Rectal smooth muscle tissue (tissue), 1 donor: Measurements from ENCODE around the gene ETV6.

Source experiments
- H3K27ac ChIP-seq: one replicate; pipeline ENCODE4 v1.7.0; 2013; ENCODE audit warnings: low read depth, low read length, inconsistent platforms
- H3K27me3 ChIP-seq: one replicate; pipeline ENCODE4 v1.7.0; 2013; ENCODE audit warnings: low read length; ENCODE audit not compliant: control insufficient read depth, insufficient read depth
- H3K36me3 ChIP-seq: one replicate; pipeline ENCODE4 v1.7.0; 2013; ENCODE audit warnings: low read length; ENCODE audit not compliant: control insufficient read depth, insufficient read depth
- H3K4me1 ChIP-seq: one replicate; pipeline ENCODE4 v1.7.0; 2013; ENCODE audit warnings: low read length; ENCODE audit not compliant: control insufficient read depth, insufficient read depth
- H3K4me3 ChIP-seq: one replicate; pipeline ENCODE4 v1.7.0; 2013; ENCODE audit warnings: low read length
- H3K9ac ChIP-seq: one replicate; pipeline ENCODE4 v1.7.0; 2013; ENCODE audit warnings: low read length

Gene ETV6

DNA sequence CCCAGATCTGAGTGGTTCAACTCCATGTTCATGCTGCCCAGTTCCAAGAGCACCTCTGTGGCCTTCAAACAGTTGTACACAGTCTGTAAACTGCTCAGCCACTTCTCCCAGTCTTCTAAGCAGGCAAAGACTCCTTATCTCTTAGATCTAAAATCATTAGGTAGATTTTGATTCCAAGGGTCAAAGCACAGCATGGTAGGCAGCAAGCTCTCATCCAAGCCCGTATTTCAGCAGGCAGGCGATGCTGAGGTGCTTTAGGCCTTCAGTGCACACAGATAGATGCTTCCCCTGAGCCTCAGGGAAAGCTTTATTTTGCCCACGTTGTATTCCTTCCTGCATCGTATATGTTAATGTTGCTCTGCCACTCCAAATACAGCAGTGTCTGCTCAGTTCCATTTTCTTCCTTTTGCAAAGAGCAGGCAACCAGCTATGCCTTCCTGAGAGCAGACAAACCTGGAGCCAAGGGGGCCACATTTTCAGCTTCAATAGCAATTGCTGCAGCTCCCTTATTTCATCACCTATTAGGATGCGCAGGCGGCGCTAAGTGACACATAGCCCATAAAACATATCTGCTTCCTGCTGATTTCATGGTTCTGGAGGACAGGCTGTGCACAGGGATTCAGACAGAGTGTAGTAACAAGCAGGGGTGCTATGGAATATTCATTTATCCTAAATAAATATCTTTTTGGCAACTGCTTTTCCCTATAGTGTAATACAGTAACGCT, 67.5 kb downstream of the ETV6 start:
- H3K4me3 ChIP-seq: no peak overlapping the region
- H3K4me1 ChIP-seq: peaks cover 27% of the 10 kb centered on the region
- H3K27ac ChIP-seq: peak overlapping the region; percentile 56
- H3K36me3 ChIP-seq: no peaks in the 10 kb centered on the region
- no peak overlapping the region for H3K9ac ChIP-seq
- H3K27me3 ChIP-seq: no peaks in the 10 kb centered on the region

DNA sequence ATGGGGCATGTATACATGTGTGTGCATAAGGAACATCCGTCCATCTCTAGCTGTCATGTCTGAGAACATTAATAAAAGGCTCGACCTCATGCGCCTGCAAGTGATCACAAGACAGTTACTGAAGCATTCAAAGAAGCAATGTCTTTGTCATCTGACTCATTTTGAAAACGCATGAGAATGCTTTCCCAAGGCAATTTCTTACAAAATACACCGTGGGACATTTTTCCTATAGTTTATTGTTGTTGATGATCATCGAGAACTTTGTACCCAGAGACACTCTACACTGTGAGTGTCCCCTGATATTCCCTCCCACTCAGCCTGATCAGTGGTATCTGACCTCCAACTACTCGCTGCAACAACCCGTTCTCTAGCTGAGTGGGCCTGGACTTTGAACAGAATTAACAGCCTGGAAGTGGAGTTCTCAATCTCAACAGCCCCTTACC, 68.1 kb downstream of the ETV6 start:
- no peaks in the 10 kb centered on the region for H3K27me3 ChIP-seq
- H3K4me3 ChIP-seq: no peak overlapping the region
- H3K4me1 ChIP-seq: peaks cover 24% of the 10 kb centered on the region
- H3K27ac ChIP-seq: peak overlapping the region; percentile 56
- H3K36me3 ChIP-seq: no peaks in the 10 kb centered on the region
- H3K9ac ChIP-seq: no peak overlapping the region

DNA sequence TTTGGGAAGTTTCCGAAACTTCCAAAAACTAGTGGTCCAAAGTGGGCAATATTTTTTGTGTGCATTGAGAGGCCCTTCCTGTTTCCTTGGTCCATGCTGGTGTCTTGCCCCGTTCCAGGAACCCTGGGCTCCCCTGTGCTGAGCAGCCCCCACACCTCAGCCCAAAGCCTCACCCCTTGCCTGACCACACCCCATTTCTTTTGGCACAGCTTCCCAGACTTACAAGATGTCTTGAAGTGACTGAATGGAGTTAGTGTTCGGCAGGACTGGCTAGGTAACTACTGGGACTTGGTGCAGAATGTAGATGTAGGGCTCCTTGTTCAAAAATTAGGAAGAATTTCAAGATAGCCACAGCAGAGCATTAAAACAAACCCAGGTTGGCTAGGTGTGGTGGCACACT, 68.6 kb downstream of the ETV6 start:
- no peak overlapping the region for H3K4me3 ChIP-seq
- no peaks in the 10 kb centered on the region for H3K27me3 ChIP-seq
- peaks cover 24% of the 10 kb centered on the region for H3K4me1 ChIP-seq
- H3K36me3 ChIP-seq: no peaks in the 10 kb centered on the region
- H3K9ac ChIP-seq: no peak overlapping the region
- peak overlapping the region; percentile 82 for H3K27ac ChIP-seq

DNA sequence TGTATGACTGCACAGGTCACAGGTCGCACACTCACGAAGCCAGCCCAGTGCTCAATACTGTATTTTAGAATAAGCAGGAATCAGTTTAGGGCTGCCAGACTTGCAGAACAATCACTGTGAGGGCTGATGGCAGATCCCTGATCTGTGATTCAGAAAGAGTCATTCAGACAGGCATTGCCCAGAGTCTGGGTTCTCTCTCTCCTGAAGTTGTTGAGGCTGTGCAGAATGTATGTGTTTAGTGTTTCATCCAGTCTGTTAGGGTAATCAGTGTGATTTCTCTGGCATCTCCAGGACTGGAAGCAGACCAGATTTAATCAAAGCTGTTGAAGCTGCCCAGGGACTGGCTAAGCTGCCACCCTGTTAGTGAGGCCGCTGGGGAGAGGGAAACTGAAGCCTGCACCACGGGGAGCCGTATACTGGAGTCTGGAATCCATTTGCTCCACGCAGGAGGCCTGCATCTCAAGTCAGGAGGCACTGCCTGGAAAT, 69.3 kb downstream of the ETV6 start:
- Histone ChIP-seq H3K4me3 (no peak overlapping the region), H3K36me3 (no peaks in the 10 kb centered on the region), H3K27ac (peak overlapping the region; percentile 82), H3K4me1 (peaks cover 24% of the 10 kb centered on the region), H3K9ac (no peak overlapping the region), H3K27me3 (no peaks in the 10 kb centered on the region)

DNA sequence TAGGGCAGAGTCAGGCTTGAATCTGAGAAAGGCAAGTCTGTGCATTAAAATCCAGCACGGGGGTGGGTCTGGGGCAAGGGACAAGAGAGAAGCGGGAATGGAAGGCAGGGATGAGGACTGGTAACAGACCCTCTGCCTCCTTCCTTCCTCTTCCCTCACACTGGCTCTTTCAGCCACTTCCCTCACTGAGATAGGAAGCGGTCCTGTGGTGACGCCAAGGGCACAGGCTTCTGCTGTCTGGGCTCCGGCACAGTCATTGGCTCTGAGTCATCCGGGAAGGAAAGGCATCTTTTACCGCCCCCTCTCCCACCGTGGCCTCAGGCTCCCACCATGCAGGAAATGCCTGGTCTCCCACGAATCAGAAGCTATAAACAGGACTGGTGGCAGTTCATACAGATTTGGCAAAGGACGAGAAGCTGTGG, 70.2 kb downstream of the ETV6 start:
- no peak overlapping the region for H3K9ac ChIP-seq

DNA sequence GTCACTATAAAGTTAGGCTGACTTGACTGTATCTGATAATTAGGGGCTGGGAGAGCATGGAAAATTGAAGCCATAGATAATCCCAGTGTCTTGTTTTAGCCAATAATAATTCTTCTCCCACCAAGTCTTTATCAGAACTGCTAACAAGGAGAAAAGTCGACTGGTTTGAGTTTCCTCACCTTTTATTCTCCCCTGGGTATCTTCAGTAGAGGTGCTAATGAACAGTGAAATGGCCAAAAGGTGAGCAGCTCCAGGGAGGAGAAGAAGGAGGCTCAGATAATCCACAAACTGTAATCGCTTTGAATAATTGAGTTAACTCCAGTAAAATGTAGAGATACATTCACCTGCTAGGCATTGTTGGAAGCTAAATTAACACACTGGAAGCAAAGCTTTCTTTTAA, 72.6 kb downstream of the ETV6 start:
- H3K27ac ChIP-seq: no peak overlapping the region
- H3K36me3 ChIP-seq: no peaks in the 10 kb centered on the region
- H3K27me3 ChIP-seq: no peaks in the 10 kb centered on the region
- H3K4me3 ChIP-seq: no peak overlapping the region
- peaks cover 36% of the 10 kb centered on the region for H3K4me1 ChIP-seq
- no peak overlapping the region for H3K9ac ChIP-seq

More for the DNA sequence above, 70.2 kb downstream of the ETV6 start:
- Histone ChIP-seq H3K27ac (peak overlapping the region; percentile 82), H3K27me3 (no peaks in the 10 kb centered on the region), H3K36me3 (no peaks in the 10 kb centered on the region), H3K4me3 (peak overlapping the region; percentile 17), H3K4me1 (peaks cover 31% of the 10 kb centered on the region)

DNA sequence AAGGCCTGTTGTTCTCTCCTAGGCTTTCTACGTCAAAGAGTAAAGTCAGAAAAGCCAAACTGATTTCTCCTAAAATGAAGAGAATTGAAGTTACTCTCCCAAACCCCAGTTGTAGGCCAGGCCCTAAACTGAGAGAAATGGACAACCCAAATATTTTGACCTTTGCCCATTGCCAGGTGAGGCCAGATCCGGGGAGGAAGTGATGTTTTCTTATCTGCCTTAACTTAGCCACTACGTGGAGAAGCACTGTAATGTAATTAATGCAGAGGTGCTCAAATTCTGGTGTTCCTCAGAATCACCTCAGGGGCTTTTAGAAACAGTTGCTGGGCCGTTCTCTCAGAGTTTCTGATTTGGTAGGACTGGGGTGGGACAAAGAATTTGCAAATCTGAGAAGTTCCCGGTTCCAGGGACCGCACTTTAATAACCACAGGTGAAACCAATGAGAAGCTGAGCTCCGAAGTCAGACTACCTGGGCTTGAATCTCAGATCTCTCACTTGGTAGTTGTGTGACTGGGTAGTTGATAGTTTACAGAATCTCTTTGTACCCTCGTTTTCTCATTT, 73.2 kb downstream of the ETV6 start:
- H3K9ac ChIP-seq: no peak overlapping the region
- no peak overlapping the region for H3K4me3 ChIP-seq
- H3K4me1 ChIP-seq: peaks cover 34% of the 10 kb centered on the region
- H3K27me3 ChIP-seq: no peaks in the 10 kb centered on the region
- no peaks in the 10 kb centered on the region for H3K36me3 ChIP-seq
- H3K27ac ChIP-seq: no peak overlapping the region

DNA sequence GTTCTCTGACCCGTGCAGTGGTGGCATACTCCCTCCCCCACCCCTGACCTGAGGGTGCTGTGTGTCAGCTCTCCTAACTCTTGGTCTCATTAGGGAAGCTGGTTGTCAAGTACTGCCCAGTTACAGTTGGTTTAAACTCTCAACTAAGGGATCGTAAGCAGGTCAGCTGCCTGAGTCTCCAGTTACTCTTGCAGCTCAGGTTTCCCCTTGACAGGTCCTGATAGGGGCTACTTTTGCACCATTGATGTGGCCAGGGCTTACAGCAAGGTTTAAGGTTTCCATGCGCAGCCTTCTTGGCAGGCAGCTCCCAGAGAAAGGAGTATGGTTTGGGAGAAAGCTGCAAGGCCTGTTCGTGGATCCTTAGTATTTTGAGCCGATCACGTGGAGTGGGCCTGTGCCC, 74.5 kb downstream of the ETV6 start:
- Histone ChIP-seq H3K27ac (peak overlapping the region; percentile 48), H3K4me1 (peaks cover 32% of the 10 kb centered on the region)

DNA sequence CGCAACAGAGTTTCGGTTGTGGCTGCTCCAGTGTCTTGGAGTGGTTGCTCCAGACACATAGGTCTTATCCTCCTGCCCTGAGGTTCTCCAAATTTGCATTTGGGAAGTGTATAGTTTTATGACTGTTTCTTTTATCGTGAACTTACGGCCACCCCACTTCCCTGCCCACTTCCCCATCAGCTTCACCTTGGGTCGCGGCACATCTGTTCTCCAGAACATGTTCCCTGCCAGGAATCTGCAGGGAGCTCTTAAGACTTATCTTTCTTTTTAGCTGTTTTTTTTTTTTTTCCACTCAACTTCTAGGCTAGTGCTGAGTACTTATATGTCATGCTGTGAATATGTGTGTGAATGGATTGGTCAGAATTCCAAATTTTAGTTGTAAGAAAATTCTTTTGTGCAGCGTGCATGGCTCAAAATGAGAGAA, 75.4 kb downstream of the ETV6 start:
- H3K27me3 ChIP-seq: no peaks in the 10 kb centered on the region
- H3K36me3 ChIP-seq: no peaks in the 10 kb centered on the region
- H3K27ac ChIP-seq: peak overlapping the region; percentile 48
- H3K9ac ChIP-seq: no peak overlapping the region
- H3K4me1 ChIP-seq: peaks cover 23% of the 10 kb centered on the region
- no peak overlapping the region for H3K4me3 ChIP-seq

More for the DNA sequence above, 74.5 kb downstream of the ETV6 start:
- Histone ChIP-seq H3K27me3 (no peaks in the 10 kb centered on the region), H3K9ac (no peak overlapping the region), H3K4me3 (no peak overlapping the region), H3K36me3 (no peaks in the 10 kb centered on the region)

DNA sequence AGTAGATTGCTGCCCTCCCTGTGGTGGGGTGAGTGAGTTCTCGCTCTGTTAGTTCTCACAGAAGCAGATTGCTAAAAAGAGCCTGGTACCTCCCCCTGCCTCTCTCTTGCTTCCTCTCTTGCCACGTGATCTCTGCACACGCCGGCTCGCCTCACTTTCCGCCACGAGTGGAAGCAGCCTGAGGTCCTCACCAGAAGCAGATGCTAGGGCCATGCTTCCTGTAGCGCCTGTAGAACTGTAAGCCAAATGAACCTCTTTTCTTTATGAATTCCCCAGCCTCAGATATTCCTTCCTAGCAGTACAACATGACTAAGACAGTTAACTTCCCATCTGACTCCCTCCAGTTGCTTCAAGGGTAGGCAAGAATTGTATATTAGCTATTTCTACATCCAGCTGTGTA, 76.2 kb downstream of the ETV6 start:
- H3K27ac ChIP-seq: peak overlapping the region; percentile 48
- H3K4me1 ChIP-seq: peaks cover 20% of the 10 kb centered on the region

DNA sequence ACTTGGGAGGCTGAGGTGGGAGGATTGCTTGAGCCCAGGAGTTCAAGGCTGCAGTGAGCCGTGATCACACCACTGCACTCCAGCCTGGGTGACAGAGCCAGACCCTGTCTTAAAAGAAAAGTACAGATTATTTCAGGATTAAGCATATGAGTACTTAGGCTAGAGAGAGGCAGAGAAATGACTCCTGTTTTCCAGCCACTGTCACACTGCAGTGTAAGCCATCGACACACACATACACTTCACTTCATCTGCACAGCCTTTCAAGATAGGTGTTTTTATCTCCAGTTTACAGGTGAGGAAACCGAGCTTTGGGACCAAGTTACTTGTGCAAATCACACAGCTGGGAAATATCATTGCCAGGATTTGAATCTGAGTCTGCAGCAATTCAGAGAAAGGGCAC, 77.2 kb downstream of the ETV6 start:
- Histone ChIP-seq H3K36me3 (no peaks in the 10 kb centered on the region), H3K27me3 (no peaks in the 10 kb centered on the region), H3K4me3 (no peak overlapping the region), H3K9ac (no peak overlapping the region), H3K4me1 (peaks cover 20% of the 10 kb centered on the region), H3K27ac (peak overlapping the region; percentile 43)

More for the DNA sequence above, 76.2 kb downstream of the ETV6 start:
- no peaks in the 10 kb centered on the region for H3K27me3 ChIP-seq
- no peak overlapping the region for H3K4me3 ChIP-seq
- H3K9ac ChIP-seq: no peak overlapping the region
- H3K36me3 ChIP-seq: no peaks in the 10 kb centered on the region

DNA sequence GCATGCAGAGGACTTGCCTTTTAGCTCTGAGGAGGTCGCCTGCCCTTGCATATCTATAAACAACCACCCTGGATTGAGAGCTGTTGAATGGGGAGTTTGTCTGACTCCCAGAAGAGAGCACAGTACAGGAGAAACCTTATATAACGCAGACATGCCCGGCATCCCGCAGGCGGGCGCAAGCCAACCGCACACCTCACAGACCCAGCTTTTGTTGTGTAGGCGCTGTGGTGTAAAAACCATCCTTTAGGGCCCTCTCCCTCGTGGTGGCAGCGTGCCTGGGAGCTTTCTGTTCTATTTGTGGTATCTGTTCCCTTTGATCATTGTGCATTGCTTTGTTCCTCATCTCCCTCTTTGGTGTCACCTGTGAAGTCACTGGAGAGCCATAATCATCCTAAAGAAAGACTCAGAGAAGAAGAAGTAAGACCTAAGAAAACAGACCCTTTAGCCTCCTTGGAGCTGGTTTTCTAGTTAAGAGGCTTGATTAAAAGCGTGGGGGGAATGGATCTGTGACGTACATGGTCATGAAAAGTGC, 77.7 kb downstream of the ETV6 start:
- no peak overlapping the region for H3K9ac ChIP-seq
- H3K4me3 ChIP-seq: no peak overlapping the region
- peaks cover 20% of the 10 kb centered on the region for H3K4me1 ChIP-seq
- no peaks in the 10 kb centered on the region for H3K27me3 ChIP-seq
- peak overlapping the region; percentile 43 for H3K27ac ChIP-seq
- H3K36me3 ChIP-seq: no peaks in the 10 kb centered on the region
